HG03045 (cell line): ENCODE data around the gene CCDC68.
"Not testable (repeated sequence)": the region's sequence is repeated elsewhere in the genome, so short reads cannot be mapped to it uniquely, and the experiment has no call there.

ENCODE experiments used
- ATAC-seq: cut with Tn5 transposase; IDR thresholded peaks from one replicate; pipeline ENCODE4 v1.9.1; 2021; ENCODE audit warnings: mild to moderate bottlenecking, moderate library complexity; ENCODE audit not compliant: unreplicated experiment

CCDC68 gene

GRCh38 chr18:54878659-54879358 lies 80.5 kb downstream of the CCDC68 start:
- ATAC-seq: no peak

- no peak for ATAC-seq
Measured at GRCh38 chr18:54878159-54878622, 81.1 kb downstream of the CCDC68 start.

- no peak for ATAC-seq
Measured at GRCh38 chr18:54877076-54877475, 82.2 kb downstream of the CCDC68 start.

GRCh38 chr18:54875063-54875462 lies 84.2 kb downstream of the CCDC68 start:
- ATAC-seq: no peak

GRCh38 chr18:54873884-54874255 lies 85.4 kb downstream of the CCDC68 start:
- ATAC-seq: no peak

GRCh38 chr18:54872681-54873080 lies 86.6 kb downstream of the CCDC68 start:
- ATAC-seq: no peak

- ATAC-seq: no peak
Measured at GRCh38 chr18:54871231-54871630, 88.0 kb downstream of the CCDC68 start.

- ATAC-seq: no peak
Measured at GRCh38 chr18:54867131-54867530, 92.1 kb downstream of the CCDC68 start.

- ATAC-seq: no peak
Measured at GRCh38 chr18:54860941-54861340, 98.3 kb downstream of the CCDC68 start.

GRCh38 chr18:54859667-54860421 lies 99.4 kb downstream of the CCDC68 start:
- no peak for ATAC-seq

- ATAC-seq: no peak
Measured at GRCh38 chr18:54857499-54857898, 101.8 kb downstream of the CCDC68 start.

- no peak for ATAC-seq
Measured at GRCh38 chr18:54856105-54856646, 103.1 kb downstream of the CCDC68 start.

- ATAC-seq: not testable (repeated sequence)
Measured at GRCh38 chr18:54855050-54855449, 104.2 kb downstream of the CCDC68 start.

- ATAC-seq: no peak
Measured at GRCh38 chr18:54852780-54853675, 106.2 kb downstream of the CCDC68 start.
